ENCODE results near the gene PTPRK. TPM values are rescaled to one million over a fixed set of nuclear protein-coding genes. Genes with fewer than 3 reads are reported as not detected.

The PTPRK gene
- polyA plus RNA-seq, 1 donor (not counting 4 experiments of a cell fraction or from before 2014, with no cell fraction given): 52.7 TPM

GRCh38 chr6:128351255-128351514 is 169.2 kb downstream of the PTPRK start:
- dilution Hi-C loops (cut with MboI; ENCODE audit: extremely low pct_ligation_motif_present, low sequenced_read_pairs): no loop called here

GRCh38 chr6:128350416-128351254 is 169.8 kb downstream of the PTPRK start:
- no peaks in the 10 kb centered on the region for H3K27me3 ChIP-seq (ENCODE audit: control insufficient read depth, extremely low read depth, insufficient read depth, low read length)
- no peaks in the 10 kb centered on the region for H4K20me1 ChIP-seq (ENCODE audit: control insufficient read depth, extremely low read depth, insufficient read depth, low read length)
- no peak for TF ChIP-seq CTCF (optimal IDR thresholded peaks at IDR 0.05 in 1 of 3, IDR thresholded peaks at IDR 0.05 in 1 of 3, conservative IDR thresholded peaks at IDR 0.05 in 1 of 3; ENCODE audit: extremely low read depth in 1 of 3, insufficient read depth in 2 of 3, low read length in 3 of 3)
- no peak for TF ChIP-seq EZH2 (IDR thresholded peaks at IDR 0.05; ENCODE audit: low read length)
- no peak overlapping the region for H3K9ac ChIP-seq (ENCODE audit: control insufficient read depth, extremely low read depth, insufficient read depth, low read length)
- peak; percentile 92 for FAIRE-seq
- no peaks in the 10 kb centered on the region for H3K9me3 ChIP-seq (ENCODE audit: control insufficient read depth, low read depth, low read length)
- H3K9me1 ChIP-seq (ENCODE audit: control insufficient read depth, extremely low read depth, insufficient read depth, low read length): no peaks in the 10 kb centered on the region
- peaks cover 14% of the 10 kb centered on the region for H3K4me1 ChIP-seq (ENCODE audit: control insufficient read depth, extremely low read depth, insufficient read depth, low read length)
- no peak overlapping the region for H2AFZ ChIP-seq (ENCODE audit: control insufficient read depth, low read length)
- dilution Hi-C loops (cut with MboI; ENCODE audit: extremely low pct_ligation_motif_present, low sequenced_read_pairs): no loop called here
- H3K27ac ChIP-seq (ENCODE audit: control insufficient read depth, insufficient read depth, low read length): peak overlapping the region; percentile 55
- no peaks in the 10 kb centered on the region for H3K36me3 ChIP-seq (ENCODE audit: control insufficient read depth in 2 of 2, extremely low read depth in 1 of 2, insufficient read depth in 2 of 2, low read length in 2 of 2)
- H3K4me2 ChIP-seq (ENCODE audit: control insufficient read depth, extremely low read depth, insufficient read depth, low read depth, low read length): peak overlapping the region; percentile 68
- peak overlapping the region in 1 of 3 experiments; percentile 7 for H3K4me3 ChIP-seq (ENCODE audit: control insufficient read depth in 2 of 3, extremely low read depth in 1 of 3, insufficient read depth in 2 of 3, low read depth in 1 of 3, low read length in 3 of 3)
- peak; percentile 9 for DNase-seq (ENCODE audit: low read depth, low spot score)
- H3K79me2 ChIP-seq (ENCODE audit: control insufficient read depth, insufficient read depth, low read length): peaks cover 49% of the 10 kb centered on the region

More at GRCh38 chr6:128351255-128351514, 169.2 kb downstream of the PTPRK start:
- H3K36me3 ChIP-seq (ENCODE audit: control insufficient read depth in 2 of 2, extremely low read depth in 1 of 2, insufficient read depth in 2 of 2, low read length in 2 of 2): no peaks in the 10 kb centered on the region
- no peak overlapping the region for H2AFZ ChIP-seq (ENCODE audit: control insufficient read depth, low read length)
- H3K9ac ChIP-seq (ENCODE audit: control insufficient read depth, extremely low read depth, insufficient read depth, low read length): no peak overlapping the region
- FAIRE-seq (no peak), DNase-seq (ENCODE audit: low read depth, low spot score) (no peak)
- H4K20me1 ChIP-seq (ENCODE audit: control insufficient read depth, extremely low read depth, insufficient read depth, low read length): no peaks in the 10 kb centered on the region
- H3K9me3 ChIP-seq (ENCODE audit: control insufficient read depth, low read depth, low read length): no peaks in the 10 kb centered on the region
- H3K27me3 ChIP-seq (ENCODE audit: control insufficient read depth, extremely low read depth, insufficient read depth, low read length): no peaks in the 10 kb centered on the region
- peaks cover 14% of the 10 kb centered on the region for H3K4me1 ChIP-seq (ENCODE audit: control insufficient read depth, extremely low read depth, insufficient read depth, low read length)
- H3K79me2 ChIP-seq (ENCODE audit: control insufficient read depth, insufficient read depth, low read length): peaks cover 53% of the 10 kb centered on the region
- no peaks in the 10 kb centered on the region for H3K9me1 ChIP-seq (ENCODE audit: control insufficient read depth, extremely low read depth, insufficient read depth, low read length)
- H3K4me2 ChIP-seq (ENCODE audit: control insufficient read depth, extremely low read depth, insufficient read depth, low read depth, low read length): peak overlapping the region; percentile 68
- peak overlapping the region; percentile 55 for H3K27ac ChIP-seq (ENCODE audit: control insufficient read depth, insufficient read depth, low read length)
- peak overlapping the region in 1 of 3 experiments; percentile 7 for H3K4me3 ChIP-seq (ENCODE audit: control insufficient read depth in 2 of 3, extremely low read depth in 1 of 3, insufficient read depth in 2 of 3, low read depth in 1 of 3, low read length in 3 of 3)
- no peak for TF ChIP-seq EZH2 (IDR thresholded peaks at IDR 0.05; ENCODE audit: low read length)
- TF ChIP-seq CTCF (optimal IDR thresholded peaks at IDR 0.05 in 1 of 3, IDR thresholded peaks at IDR 0.05 in 1 of 3, conservative IDR thresholded peaks at IDR 0.05 in 1 of 3; ENCODE audit: extremely low read depth in 1 of 3, insufficient read depth in 2 of 3, low read length in 3 of 3): no peak

Measured in keratinocyte (primary cell).